NCI-H2227 (cell line): ENCODE measurements around the gene TNFAIP2.
A peak's percentile ranks its signal among the peaks of the same experiment; 100 is the strongest.

Experiments used
- DNase-seq: peaks from one replicate; lab custom pipeline; 2025; ENCODE audit not compliant: unreplicated experiment; lab: John Stamatoyannopoulos, UW

Gene TNFAIP2

DNA sequence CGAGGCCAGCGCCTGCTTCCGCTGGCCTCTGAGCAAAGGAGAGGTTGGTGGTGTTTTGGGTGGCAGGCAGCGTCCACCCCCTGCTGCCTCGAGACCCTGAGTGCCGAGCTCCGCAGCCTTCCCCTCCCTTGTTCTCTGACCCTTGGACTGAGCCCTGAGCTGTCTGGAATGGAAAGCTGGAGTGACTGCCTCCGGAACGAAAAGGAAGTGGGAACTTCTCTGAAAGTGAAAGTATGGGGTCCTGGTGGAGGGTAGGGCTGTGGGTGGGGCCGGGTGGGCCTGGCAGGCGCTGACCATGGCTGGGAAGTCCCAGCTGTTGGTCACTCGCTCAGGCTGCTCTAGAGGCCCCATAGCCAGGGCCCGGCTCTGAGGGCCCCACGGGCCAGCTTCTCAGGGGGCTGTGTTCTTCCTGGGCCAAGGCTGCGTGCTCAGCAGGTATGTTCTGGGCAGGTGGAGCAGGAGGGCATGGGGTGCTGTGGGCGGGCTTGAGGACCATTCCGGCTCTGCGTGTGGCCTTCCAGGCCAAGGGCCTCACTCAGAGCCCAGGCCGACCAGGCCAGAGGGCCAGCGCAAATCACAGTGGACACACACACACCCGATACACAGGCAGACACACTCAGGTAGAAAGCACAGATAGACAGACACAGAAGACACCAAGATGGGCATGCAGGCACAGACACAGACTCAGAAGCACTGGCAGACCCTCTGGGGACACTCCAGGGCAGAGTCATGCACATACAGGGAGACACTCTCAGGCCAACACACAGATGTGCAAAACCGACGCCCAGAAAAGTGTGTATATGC is 28.7 kb upstream of the TNFAIP2 start, which contains the start of gene EXOC3L4:
Gene EXOC3L4, plus strand, starts transcription at position 320 of the 804 bp plus-strand sequence. CDS start 5,495 bp downstream, outside the sequence.
- no peak for DNase-seq

DNA sequence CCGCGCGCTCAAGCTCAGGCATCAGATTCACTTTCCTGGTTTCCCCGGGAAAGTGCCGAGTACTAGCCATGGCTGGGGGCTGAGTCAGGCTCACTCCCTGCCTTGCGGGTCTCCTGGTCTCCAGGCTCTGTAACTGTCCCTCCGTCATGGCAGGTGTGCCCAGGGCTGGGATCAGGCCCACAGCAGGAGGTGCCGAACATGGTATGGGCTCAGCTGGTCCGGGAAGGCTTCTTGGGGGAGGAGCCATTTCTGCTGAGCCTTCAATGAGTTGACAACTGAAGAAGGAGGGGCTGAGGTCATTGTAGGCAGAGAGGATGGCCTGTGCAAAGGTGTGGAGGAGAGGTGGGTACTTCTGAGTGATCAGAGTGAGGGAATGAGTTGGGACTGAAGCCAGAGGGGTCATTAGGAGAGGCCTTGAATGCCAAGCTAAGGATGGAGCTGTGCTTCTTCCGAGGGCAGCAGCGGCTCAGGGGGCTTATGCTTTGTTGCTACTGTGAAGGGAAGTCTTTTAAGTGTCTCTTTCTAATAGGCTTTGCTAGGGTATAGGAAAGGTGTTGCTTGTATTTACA is 28.0 kb upstream of the TNFAIP2 start:
- DNase-seq, result no peak

GRCh38 chr14:103096387-103096786 is 26.9 kb upstream of the TNFAIP2 start:
- no peak for DNase-seq

DNA sequence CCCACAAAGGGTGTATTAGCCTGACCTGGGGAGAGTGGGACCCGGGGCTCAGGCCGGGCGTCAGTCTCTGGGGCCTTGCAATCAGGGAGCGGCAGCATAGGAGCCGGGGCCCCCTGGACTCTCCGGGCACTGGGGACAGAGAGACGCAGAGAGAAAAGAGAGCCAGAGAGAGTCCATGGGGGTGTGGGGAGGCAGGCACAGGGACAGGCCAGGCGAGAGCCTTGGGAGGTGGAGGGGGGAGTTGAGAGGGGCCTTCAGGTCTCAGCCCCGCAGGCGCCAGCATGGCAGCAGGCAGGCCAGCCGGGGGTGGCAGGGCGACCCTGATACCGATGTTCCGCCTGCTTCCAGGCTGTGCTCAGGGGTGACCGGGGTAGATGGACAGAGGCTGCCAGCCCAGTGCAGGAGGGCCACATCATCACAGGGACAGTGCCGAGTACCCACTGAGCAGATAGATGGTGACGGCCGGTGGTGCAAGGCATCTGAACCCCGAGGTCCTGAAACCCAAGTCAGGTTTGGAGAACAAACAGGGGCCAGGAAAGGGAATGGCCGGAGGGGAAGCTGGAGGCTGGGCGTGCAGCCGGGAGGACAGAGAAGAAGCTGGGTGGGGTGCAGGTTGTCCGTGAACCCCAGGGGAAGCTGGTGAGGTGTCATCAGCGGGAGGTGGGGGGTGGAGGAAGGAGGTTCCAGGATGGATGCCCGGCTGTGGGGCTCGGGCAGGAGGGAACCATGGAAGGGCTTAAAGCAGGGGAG is 25.8 kb upstream of the TNFAIP2 start:
- no peak for DNase-seq

DNA sequence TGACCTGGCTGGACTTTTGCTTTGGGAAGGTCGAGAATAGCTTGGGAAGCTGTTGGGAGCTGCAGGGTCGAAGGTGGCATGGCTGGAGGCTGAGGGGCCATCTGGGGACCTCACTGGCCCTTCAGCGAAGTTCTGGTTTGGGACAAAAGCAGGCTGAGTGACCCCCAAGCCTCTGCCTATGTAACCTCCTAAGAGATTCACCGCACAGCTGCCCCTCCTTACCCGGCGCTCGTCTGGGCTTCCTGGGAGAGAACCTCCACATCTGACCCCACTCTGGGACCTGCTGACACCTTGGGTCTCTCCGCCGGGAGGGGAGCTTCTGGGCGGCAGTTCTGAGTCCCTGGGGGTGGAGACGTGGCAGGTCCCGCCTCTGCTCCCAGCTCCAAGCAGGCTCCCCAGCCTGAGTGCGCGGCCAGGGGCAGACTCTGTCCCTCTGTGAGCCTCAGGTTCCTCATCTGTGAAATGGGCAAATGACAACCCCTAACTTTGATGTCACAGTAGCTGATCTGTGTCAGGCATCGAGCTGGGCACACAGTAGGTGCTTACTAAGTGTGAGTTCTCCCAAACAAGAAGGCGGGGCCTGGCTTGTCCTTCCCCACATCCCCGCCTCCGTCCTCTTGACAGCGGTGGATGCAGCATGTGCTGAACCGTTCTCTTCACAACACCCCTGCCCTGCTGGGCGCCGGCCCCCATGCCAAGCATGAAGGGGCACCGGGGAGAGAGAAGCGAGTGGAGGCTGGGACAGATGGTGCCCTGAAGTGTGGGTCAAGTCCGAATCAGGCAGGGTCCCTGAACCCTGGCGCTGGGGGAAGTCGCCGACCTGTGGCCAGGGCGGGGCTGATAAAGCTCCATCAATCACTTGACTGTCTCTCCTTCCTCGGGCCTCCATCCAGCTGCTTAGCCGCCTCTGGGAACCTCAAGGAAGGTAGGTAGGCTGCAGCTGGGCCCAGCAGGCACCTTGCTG is 25.0 kb upstream of the TNFAIP2 start:
- DNase-seq, result no peak

GRCh38 chr14:103099081-103099732 is 24.1 kb upstream of the TNFAIP2 start:
- DNase-seq, result no peak

DNA sequence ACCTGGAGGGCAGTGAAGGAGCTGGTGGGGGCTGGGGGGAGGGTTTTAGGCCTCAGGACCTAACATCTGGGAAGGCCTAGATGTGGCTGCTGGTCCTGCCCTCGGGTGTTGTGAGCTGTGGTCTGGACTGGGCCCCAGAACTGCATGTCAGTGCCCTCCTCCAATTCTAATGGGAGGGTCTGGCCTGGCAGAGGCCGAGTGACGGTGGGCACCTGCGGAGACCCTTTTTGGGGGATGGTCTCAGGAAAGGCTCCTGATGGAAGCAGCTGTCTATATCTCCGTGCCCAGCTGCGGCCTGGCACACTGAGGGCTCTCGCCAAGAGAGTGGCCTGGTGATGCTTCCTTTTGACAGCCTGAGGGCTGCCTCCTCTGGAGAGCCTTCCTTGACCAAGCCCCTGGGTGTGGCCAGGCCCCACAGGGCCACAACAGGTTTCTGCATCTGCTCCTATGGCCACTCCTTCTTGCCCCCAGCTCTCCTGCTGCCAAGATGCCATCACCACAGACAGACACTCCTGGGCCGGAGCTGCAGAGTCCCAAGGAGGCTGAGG is 23.5 kb upstream of the TNFAIP2 start:
- DNase-seq, result no peak

- no peak for DNase-seq
Measured at GRCh38 chr14:103100281-103101121, 22.8 kb upstream of the TNFAIP2 start.

GRCh38 chr14:103101257-103101962 is 21.9 kb upstream of the TNFAIP2 start:
- DNase-seq, result no peak

DNA sequence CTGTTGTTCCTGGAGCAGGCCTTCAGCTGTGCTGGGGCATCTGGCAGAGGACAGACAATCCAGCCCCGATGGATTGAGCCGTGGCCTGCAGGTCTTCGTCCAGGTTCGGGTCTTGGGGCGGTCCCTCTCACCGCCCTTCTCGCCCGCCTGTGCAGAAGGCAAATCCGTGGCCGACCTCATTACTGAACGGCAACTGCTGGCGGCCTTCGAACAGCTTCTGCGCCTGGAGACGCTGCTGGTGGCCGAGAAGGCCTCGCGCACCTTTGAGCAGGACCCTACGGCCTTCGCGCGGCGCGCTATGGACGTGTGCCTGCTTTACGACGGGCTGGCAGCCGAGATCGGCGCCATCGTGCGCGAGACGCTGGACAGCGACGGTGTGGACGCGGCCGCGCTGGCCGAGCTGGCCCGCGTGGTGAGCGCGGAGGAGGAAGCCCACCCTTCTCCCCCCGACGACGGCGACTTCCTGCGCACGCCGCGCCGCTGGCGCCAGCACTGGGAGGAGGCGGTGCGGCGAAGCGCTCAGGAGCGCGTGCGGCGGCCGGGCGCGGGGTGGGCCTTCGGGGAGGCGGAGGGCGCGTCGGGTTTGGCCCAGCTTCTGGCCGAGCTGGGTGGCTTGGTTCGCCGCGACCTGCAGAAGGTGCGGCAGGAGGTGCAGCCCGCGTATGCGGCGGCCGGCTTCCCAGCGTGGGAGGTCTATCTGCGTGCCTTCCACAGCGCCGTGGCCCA is 21.1 kb upstream of the TNFAIP2 start:
- no peak for DNase-seq

GRCh38 chr14:103102689-103103260 is 20.5 kb upstream of the TNFAIP2 start:
- no peak for DNase-seq

- DNase-seq, result peak; percentile 86
Measured at GRCh38 chr14:103103461-103104388, 19.5 kb upstream of the TNFAIP2 start.

- no peak for DNase-seq
Measured at GRCh38 chr14:103104389-103104653, 18.9 kb upstream of the TNFAIP2 start.

- DNase-seq, result peak; percentile 76
Measured at GRCh38 chr14:103104654-103105452, 18.4 kb upstream of the TNFAIP2 start.

DNA sequence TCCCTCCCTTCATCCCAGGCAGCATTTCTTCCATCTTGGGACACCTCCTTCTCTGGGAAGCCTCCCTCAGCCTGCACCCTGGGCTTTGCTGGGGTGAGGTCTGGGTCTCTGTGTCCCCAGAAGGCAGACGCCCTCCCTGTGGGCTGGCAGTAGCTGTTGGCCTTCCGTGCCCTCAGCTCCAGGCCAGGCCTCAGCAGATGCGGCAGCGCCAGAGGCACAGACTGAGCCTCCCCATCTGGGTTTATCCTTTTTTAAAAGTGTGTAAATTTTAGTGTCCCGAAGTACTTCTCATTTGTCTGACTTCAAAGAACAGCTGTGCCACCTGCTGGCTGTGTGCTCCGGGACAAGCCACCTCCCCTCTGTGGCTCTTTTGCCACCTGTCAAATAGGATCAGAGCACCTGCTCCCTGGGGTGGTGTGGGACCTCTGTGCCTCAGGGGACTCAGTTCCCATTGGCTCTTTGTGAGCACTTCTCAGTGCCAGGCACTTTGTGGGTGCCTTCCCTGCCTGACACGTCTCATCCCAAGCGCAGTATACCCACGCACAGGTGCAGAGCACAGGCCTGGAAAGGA is 17.6 kb upstream of the TNFAIP2 start:
- no peak for DNase-seq
